ENCODE measurements around the gene CASTOR2. TPM values are rescaled to one million over a fixed set of nuclear protein-coding genes. Genes with fewer than 3 reads are reported as not detected.

Gene CASTOR2
- total RNA-seq, 1 experiment from 2014 or later: 26.5 TPM

GRCh38 chr7:75024922-75025321, 60.4 kb downstream of the CASTOR2 start:
- TF ChIP-seq, protein P1, sequence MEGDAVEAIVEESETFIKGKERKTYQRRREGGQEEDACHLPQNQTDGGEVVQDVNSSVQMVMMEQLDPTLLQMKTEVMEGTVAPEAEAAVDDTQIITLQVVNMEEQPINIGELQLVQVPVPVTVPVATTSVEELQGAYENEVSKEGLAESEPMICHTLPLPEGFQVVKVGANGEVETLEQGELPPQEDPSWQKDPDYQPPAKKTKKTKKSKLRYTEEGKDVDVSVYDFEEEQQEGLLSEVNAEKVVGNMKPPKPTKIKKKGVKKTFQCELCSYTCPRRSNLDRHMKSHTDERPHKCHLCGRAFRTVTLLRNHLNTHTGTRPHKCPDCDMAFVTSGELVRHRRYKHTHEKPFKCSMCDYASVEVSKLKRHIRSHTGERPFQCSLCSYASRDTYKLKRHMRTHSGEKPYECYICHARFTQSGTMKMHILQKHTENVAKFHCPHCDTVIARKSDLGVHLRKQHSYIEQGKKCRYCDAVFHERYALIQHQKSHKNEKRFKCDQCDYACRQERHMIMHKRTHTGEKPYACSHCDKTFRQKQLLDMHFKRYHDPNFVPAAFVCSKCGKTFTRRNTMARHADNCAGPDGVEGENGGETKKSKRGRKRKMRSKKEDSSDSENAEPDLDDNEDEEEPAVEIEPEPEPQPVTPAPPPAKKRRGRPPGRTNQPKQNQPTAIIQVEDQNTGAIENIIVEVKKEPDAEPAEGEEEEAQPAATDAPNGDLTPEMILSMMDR (conservative IDR thresholded peaks at IDR 0.05): no peak
- Histone ChIP-seq H4K20me1 (ENCODE audit: control insufficient read depth, insufficient read depth, insufficient read length) (no peaks in the 10 kb centered on the region), H3K9me3 (ENCODE audit: control insufficient read depth, low read depth, low read length) (no peaks in the 10 kb centered on the region), H3K4ac (ENCODE audit: low read depth, low read length) (no peak overlapping the region), H3K79me1 (ENCODE audit: insufficient read depth, low read depth, low read length, poor library complexity, severe bottlenecking) (no peaks in the 10 kb centered on the region), H3K27ac (ENCODE audit: insufficient read length, low read depth, low read length) (no peak overlapping the region), H3K4me2 (ENCODE audit: insufficient read depth, insufficient read length, low read length) (no peak overlapping the region), H2BK120ac (ENCODE audit: low read depth, low read length, poor library complexity, severe bottlenecking) (no peak overlapping the region), H3K18ac (ENCODE audit: insufficient read length, low read depth, low read length) (no peak overlapping the region), H2BK20ac (ENCODE audit: low read depth, low read length, poor library complexity, severe bottlenecking) (no peak overlapping the region), H4K8ac (replicated peaks; ENCODE audit: insufficient read length, low read depth, low read length) (no peak overlapping the region), H3K23me2 (ENCODE audit: insufficient read length, low read depth, low read length, poor library complexity, severe bottlenecking) (peaks cover under 1% of the 10 kb centered on the region), H3K79me2 (ENCODE audit: insufficient read depth, low read length) (no peaks in the 10 kb centered on the region), H2AK5ac (ENCODE audit: insufficient read length, low read length) (no peak overlapping the region), H2AFZ (ENCODE audit: low read length) (no peak overlapping the region), H3T11ph (ENCODE audit: low read length) (no peak overlapping the region), H2BK5ac (ENCODE audit: insufficient read length, low read length) (no peak overlapping the region), H3K56ac (ENCODE audit: insufficient read length, low read depth, low read length) (no peak overlapping the region), H3K23ac (ENCODE audit: insufficient read length, low read depth, low read length) (no peak overlapping the region), H2BK15ac (ENCODE audit: low read depth, low read length) (no peak overlapping the region), H3K4me1 (ENCODE audit: insufficient read depth, low read length) (no peaks in the 10 kb centered on the region), H4K5ac (ENCODE audit: insufficient read length, low read depth, low read length) (no peak overlapping the region), H3K27me3 (ENCODE audit: insufficient read depth, low read length) (no peaks in the 10 kb centered on the region), H3K14ac (ENCODE audit: insufficient read depth, low read length) (no peak overlapping the region), H2BK12ac (ENCODE audit: insufficient read length, low read depth, low read length) (no peak overlapping the region), H4K91ac (ENCODE audit: insufficient read length, low read depth, low read length) (no peak overlapping the region), H3K9ac (ENCODE audit: extremely low read depth, insufficient read length, low read length) (no peak overlapping the region)
- Mint-ChIP-seq H3K4me3 (no peak overlapping the region), H3K36me3 (ENCODE audit: insufficient read depth in 1 of 3, low read depth in 3 of 3) (peaks cover 5 to 36% (median 28%) of the 10 kb centered on the region in 3 experiments; a peak in 6 of 7 replicates), H3K9me3 (no peaks in the 10 kb centered on the region), H3K4me1 (0 out of 4 replicates have a peak, but pooled peaks cover 0 to 3% of the 10 kb centered on the region in 2 experiments), H3K27me3 (ENCODE audit: low read depth) (no peaks in the 10 kb centered on the region), H3K27ac (no peak overlapping the region)
- no CpG with 5 or more reads among the region's 17 CpGs for WGBS (ENCODE audit: extremely low coverage, insufficient read length, low lambda C conversion rate)
- no peak for DNase-seq

All from H9 (cell line).